OCI-M1 (cell line): ENCODE measurements around the gene MICAL3.

Source experiments
- DNase-seq: peaks from one replicate; lab custom pipeline; 2025; lab: John Stamatoyannopoulos, UW

Gene MICAL3

DNA sequence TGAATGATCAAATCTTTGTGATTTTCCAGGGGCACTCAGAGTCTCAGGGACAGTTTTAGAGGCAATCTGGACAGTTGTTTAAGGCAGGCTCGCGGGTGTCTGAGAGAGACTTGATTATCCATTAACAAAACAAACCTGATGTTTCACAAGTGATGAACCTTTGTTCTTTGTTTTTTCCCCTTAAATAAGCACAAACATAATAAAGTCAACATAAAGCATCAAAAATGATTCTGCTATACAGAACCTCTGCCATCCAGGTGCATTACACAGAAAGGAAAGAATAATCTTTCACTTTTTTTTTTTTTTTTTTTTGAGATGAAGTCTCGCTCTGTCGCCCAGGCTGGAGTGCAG lies 263.2 kb downstream of the MICAL3 start:
- no peak for DNase-seq

DNA sequence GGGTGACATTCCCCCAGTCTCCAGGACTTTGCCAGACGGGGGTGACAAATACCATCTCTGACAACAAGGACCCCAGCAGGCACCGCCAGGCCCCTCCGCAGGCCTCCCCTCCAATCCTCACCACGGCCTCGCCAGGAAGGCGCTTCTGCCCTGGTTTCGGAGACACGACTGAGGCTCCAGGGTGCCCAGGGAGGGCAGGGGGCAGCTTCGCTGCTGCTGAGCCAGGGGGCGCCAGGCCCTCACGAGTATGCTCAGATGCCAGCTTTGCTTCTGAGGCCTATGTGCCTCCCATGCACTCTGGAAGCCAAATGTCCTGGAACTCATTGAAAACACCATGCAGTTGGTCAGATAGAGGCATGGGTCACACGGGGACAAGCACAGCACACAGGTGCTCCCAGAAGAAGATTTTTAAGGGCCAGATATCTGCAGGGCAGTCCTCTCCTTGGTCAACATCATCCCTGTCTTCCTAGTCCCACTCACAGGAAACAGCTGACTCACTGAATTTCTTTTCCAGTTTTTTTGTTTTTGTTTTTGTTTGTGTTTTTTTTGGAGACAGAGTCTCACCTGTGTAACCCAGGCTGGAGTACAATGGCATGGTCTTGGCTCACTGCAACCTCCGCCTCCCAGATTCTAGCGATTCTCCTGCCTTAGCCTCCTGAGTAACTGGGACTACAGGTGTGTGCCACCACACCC lies 270.0 kb downstream of the MICAL3 start:
- peak; percentile 17 for DNase-seq

DNA sequence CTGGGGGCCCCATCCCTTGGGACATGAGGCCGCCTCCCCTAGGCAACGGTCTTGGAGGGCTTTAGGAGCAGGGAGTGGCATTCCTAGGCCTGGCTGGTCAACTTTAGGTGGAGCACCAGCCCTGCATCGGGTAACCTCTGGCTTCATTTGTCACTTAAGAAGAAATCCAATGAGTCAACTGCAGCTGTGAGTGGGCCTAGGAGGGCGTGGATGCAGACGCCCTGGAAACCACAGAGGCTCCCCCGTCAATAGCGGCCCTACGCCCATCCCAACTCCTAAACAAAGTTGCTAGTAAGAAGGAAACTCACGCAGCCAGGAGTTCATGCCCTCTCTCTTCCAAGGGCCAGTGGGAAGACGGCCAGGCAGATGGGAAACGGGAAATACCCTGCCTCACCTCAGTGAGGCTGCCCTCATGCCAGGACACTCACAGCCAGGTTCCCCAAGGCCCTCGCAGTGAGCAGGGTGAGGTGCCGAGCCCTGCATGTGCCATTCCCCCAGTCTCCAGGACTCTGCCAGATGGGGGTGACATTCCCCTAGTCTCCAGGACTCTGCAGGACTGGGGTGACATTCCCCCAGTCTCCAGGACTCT lies 270.9 kb downstream of the MICAL3 start:
- DNase-seq = no peak

DNA sequence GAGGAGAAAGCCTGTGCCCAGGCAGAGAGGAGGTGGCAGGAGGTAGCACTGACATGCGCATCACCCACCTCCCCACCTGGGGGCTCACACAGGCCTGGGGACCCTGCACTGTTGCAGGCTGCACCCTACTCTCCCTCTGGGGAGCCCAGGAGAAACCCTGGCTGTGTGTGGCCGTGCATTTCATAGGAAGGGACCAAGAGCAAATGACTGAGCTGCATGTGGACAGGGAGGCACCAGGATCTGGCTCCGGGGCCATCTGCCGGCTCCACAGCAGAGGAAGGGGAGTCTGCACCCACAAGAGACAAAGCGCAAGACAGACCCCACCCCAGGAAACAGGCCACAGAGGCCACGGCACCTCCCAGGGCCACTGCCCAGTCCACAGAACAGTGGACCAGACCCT lies 272.8 kb downstream of the MICAL3 start:
- no peak for DNase-seq

DNA sequence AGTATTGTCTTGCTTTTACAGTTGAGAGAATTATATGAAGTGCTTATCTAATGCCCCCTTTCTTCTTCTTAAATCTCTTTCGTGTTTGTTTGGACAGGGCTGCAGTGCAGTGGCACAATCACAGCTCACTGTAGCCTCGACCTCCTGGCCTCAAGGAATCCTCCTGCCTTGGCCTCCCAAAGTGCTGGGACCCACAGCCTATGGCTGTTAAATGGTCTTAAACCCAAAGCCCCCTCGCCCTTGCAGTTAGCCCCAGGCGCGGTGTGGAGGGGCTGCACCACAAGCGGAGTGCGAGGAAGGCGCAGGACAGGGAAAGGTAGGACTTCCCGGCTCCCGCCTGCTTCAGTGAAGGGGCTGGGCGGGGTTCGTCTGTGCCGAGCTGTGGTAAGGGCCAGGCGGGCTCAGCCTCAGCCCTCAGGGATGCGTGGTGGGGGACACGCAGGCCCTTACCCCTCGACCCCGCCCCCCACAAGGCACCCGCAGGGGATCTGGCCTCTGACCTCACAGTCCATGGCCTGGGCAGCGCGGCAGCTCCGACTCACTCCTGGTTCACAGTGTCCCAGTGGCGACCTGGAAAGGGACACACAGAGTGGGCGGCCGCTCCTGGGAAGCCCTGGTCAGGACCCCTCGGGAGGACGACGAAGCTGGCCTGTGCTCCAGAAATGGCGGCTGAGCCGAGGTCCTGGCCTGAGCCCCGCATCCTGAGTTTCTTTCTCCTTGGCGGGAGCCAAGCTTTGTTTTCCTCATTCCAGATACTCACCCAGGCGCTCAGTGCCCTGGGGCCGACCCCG lies 274.6 kb downstream of the MICAL3 start:
- DNase-seq = no peak

DNA sequence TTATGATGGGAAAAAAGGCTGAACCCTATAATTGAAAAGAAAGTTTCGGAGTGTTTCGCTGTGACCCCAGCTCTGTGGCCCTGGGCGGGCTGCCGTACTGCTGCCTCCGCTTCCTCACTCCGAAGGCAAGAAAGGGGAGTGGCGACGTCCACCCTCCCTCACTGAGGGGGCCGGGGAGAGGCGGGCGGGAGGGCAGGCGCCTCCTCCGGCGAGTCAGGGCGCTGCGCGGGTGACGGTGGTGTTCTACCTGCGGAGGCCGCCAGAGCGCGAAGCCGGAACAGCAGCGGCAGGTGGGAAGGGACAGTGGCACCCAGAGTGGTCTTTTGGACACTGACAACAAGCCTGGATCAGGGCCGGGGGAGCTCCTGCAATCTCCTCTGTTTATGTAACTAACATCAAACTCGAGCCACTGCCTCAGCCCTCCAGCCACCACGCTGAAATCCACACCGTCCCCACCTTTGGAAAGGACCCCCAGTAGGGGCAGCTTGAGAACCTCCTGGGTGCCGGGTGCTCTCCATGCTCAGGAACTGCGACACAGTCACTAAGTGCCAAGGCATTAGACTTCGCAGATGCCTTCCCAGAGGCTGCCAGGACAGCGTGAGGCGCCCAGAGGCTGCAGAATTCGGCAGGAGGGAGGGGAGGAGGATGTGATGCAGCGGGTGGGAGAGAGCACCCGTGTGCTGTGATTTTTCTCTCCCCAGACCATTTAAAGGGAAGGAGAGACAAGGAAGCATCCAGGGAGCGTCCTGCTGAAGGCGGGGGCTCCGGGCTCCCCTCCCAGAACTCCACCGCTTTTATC lies 275.6 kb downstream of the MICAL3 start:
- no peak for DNase-seq

DNA sequence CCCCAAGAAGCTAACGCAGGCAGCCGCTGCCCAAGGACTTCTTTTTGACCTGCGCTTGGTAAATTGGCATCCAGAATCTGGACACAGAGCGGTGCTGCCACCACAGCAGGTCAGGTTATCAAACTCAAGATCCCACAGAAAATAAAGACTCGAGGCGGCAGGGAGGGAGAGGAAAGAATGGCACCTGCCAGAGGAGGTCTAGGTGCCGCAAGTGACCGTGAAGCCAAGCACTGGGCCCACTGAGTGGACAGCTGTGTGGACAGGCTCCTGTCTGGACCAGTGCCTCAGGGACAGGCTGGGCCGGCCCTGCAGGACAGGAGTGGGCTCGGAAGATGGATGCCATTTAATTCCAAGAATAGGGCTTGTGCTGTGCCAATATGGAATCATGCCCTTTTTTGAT lies 277.4 kb downstream of the MICAL3 start:
- no peak for DNase-seq

DNA sequence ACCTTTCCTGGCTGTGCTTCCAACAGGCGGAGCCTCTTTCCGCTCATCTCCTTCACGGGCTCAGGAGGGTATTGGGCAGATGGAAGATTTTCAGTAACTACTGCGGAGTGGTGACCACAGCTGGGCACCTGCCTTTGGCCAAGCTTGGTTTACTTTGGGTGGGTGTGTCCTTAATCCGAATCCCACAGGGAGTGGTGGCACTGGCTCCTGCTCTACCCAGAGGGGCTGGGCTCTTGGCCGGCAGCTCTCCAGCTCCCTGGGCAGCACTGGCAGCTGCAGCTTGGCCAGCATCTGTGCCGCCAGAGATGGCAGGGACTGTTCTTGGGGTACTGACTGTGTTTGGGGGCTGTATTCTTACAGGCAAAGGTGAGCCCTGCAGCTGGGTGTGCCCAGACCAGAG lies 279.9 kb downstream of the MICAL3 start:
- no peak for DNase-seq

DNA sequence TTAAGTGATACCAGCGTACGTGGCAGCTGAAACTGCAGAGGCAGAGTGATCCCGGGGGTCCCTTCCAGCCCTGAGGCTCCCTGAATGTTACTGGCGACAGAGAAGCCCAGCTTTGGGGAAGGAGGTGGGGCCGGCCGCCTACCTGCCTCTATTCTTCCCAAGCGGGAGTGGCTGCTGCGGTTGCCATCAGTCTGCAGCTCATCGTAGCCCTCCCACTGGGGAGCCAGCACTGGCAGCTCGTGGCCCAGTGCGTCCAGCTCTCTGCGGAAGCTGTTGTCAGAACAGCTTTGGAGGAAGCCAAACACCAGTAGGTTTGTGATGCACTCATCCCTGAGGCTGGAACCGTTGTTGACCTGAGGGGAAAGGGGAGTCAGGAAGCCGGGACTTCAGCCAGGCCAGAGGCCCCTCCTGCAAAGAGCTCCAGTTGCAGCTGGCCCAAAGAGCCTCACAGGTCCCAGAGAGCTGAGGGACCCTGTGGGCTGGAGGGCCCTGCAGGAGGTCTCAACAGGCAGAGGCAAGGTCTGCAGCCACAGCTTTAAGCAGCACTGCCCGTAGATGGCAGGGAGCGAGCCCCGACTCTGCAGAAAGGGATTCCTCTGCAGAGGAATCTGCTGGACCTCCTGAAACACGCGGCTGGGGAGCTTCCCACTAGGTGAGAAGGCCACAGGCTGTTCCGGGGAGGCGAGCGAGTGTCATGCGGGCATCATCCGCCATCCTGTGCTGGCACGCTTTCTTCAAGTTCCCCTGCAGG lies 280.5 kb downstream of the MICAL3 start:
- no peak for DNase-seq

DNA sequence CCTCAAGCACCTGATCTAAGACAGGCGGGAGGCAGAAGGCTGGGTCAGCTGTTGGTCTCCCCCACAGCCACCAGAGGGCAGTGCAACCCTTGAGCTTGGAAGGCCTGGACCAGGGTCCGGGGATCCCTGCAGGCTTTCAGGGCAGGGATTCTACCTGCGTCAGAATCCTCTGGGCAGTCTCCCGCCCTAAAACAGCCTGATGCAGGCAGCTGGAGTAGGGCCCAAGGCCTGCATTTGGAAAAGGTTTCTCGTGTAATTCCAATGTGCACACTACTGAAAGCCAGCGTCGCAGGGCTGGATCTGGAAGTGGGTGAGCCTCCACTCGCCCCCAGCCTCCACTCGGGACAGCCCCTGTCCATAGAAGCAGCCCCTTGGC lies 281.8 kb downstream of the MICAL3 start:
- DNase-seq = peak; percentile 80

DNA sequence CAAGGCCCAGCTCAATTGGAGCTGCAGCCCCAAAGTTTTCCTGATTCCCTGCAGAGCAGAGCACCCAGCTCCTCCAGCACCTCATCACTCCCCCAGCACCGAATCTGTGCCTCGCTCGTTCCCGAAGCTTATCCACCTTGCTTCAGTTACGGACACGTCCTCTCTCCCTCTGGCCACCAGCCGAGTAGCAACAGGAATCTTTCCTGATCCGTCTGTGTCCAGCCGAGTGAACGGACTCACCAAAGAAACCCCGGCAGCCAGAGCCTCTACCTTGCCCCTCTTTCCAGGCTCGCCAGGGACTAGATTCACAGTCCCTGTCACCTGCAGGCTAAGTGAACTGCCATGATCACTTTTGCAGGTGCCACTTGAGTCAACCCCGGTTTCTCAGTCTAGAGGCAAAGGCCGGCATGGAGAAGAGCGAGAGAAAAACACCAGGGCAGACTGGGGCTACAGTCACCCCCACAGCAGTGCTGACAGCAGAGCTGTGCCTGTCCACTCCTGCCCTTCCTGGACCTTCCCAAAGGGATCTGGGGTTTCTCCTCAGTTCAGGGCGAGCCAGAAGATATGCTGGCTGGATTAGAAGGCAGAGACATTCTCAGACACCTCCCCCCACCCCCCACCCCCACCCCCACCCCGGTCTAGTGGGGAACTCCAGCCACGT lies 282.4 kb downstream of the MICAL3 start:
- DNase-seq = no peak

DNA sequence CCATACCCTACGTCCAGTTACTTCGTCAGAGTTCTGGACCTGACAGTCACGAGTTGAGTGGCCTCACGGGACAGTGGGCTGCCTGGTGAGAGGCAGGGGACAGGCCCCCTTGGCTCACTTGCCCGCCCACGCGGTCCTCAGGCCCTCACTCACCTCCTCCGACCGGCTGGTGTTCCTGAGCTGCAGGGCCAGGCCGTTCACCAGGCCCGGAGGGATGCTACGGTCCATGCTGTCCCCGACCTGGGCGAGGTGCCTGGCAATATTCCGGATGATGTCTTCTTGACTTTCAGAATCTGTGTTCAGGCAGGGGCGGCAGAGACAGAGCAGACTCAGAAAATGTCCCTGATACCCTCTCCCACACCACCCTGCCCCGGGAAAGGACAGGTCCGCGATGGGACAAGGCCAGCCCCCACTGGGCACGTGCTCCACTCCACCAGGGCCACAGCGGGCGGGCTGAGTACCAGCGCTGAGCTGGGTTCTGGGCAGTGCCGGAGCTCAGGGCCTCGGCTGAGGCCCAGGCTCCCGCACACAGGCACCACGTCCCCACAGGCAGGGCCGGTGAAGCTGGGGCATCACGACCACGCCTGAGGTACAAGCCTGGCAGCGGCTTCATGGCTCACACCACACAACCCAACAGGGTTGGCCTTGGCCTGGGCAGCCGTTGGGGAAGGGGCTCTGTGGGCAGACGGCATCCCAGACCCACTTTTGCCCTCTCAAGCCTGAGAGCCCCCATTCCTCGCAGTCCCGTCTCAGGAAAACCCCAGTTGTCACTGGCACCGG lies 285.0 kb downstream of the MICAL3 start:
- no peak for DNase-seq

DNA sequence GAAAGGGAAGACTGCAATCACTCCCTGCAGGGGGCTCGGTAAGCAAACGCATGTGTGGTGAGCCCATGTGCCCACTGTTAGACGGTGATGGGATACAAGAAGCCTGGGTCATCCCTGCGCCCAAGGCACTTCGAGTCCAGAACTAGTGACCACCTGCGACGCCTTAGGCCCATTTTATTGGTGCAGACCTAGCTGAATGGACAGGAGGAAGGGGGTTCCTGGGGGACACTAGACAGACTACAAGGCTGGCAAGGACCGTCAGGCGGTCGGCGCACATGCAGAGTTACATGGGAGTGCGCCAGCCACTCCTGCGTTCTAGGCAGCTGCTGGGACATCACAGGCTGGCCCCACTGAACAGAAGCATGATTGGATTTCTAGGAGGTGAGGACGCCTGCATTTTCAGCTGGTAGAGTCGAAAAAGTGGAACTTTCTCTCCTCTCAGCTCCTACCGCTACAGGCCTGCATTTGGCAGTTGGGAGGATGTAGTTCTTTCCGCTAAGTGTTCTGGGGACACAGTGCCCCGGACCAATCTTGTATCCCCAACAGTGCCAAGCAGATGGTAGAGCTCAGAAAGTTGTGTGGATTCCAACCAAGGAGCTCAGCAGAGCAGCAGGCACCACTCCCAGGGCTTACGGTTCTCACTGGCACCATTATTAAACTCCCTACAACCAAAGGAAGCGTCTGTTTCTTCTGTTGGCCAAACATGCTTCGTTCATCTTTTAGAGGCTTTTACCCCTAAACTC lies 285.8 kb downstream of the MICAL3 start:
- DNase-seq = no peak
